A549 (cell line): ENCODE results near the gene PMFBP1. TPM values are rescaled to one million over a fixed set of nuclear protein-coding genes. Genes with fewer than 3 reads are reported as not detected.

Experiments used
- ATAC-seq, 2 experiments: fragments of 200-7000 bp in 1 of 2; fragments of >200 bp in 1 of 2; cut with Nextera tagmentation in 1 of 2; cut with Tn5 transposase in 1 of 2; 3 replicates each; pipeline versions ENCODE4 v1.8.0 to v1.9.1; 2018 to 2020; ENCODE audit warnings: mild to moderate bottlenecking in 1 of 2, moderate library complexity in 1 of 2
- CTCF ChIA-PET: fragments of 300-600 bp; sonication (Branson Sonifier 250); formaldehyde crosslinking; extraction: SDS; loops from one replicate; lab custom pipeline; 2021; ENCODE audit warnings: antibody characterized with exemption, inconsistent platforms; lab: Yijun Ruan, JAX
- POLR2A ChIA-PET: fragments of 350-600 bp; formaldehyde crosslinking; extraction: SDS; loops from one replicate; lab custom pipeline; 2021; ENCODE audit warnings: antibody characterized with exemption, inconsistent platforms; lab: Yijun Ruan, JAX
- DNase-seq, 2 experiments: peaks; one replicate each; pipeline versions ENCODE4 v3.0.0 to v3.0.0-alpha.2; 2011 to 2016; ENCODE audit warnings: low read depth in 1 of 2, low spot score in 1 of 2
- FAIRE-seq: peaks from 2 replicates; lab custom pipeline; 2011; peaks lifted over from hg19 to GRCh38; lab: Jason Lieb, UNC
- H3K27ac ChIP-seq, 2 experiments: fragments of >200 bp; sonication (Bioruptor Twin); formaldehyde crosslinking; 3 replicates each; pipeline ENCODE4 v1.5.1; 2016 to 2017
- H3K4me1 ChIP-seq: fragments of >200 bp; sonication (Bioruptor Twin); formaldehyde crosslinking; 3 replicates; pipeline ENCODE4 v1.6.1; 2016
- H3K4me2 ChIP-seq: fragments of >200 bp; sonication (Bioruptor Twin); formaldehyde crosslinking; 3 replicates; pipeline ENCODE4 v1.6.1; 2016
- H3K4me3 ChIP-seq: fragments of >200 bp; sonication (Bioruptor Twin); formaldehyde crosslinking; 3 replicates; pipeline ENCODE4 v1.5.1; 2016
- H3K9me3 ChIP-seq: fragments of >200 bp; sonication (Bioruptor Twin); formaldehyde crosslinking; 3 replicates; pipeline ENCODE4 v1.6.1; 2016
- BHLHE40 ChIP-seq: IDR thresholded peaks from 2 replicates; pipeline ENCODE4 v1.6.1; 2012; ENCODE audit warnings: low read depth, low read length, inconsistent platforms
- CBX8 ChIP-seq: fragments of 200-600 bp; sonication (generic); IDR thresholded peaks from 2 replicates; pipeline ENCODE4 v1.6.1; 2016
- ESRRA ChIP-seq: fragments of 150-350 bp; IDR thresholded peaks from 2 replicates; pipeline ENCODE4 v1.6.1; 2014; ENCODE audit warnings: mild to moderate bottlenecking, low read length, borderline replicate concordance
- HES2 ChIP-seq: fragments of >200 bp; sonication (Bioruptor Twin); formaldehyde crosslinking; IDR thresholded peaks from 2 replicates; pipeline ENCODE4 v1.6.1; 2016
- HEYL ChIP-seq: fragments of 250-450 bp; sonication (Bioruptor Pico); IDR thresholded peaks from 2 replicates; pipeline ENCODE4 v1.8.0; 2021; ENCODE audit warnings: mild to moderate bottlenecking, moderate library complexity
- HMGXB4 ChIP-seq: fragments of 250-450 bp; sonication (Bioruptor Pico); IDR thresholded peaks from 2 replicates; pipeline ENCODE4 v1.5.0; 2021; ENCODE audit warnings: mild to moderate bottlenecking, moderate library complexity, borderline replicate concordance
- HOXA7 ChIP-seq: fragments of 250-450 bp; sonication (Bioruptor Pico); IDR thresholded peaks from 2 replicates; pipeline ENCODE4 v1.5.0; 2020; ENCODE audit warnings: mild to moderate bottlenecking, moderate library complexity
- JUN ChIP-seq, 2 experiments: fragments of >200 bp; sonication (Bioruptor Twin); formaldehyde crosslinking; IDR thresholded peaks; 2 replicates in 1 of 2; 3 replicates in 1 of 2; pipeline ENCODE4 v1.6.1; 2016 to 2017
- NPAS2 ChIP-seq: fragments of 250-450 bp; sonication (Bioruptor Pico); IDR thresholded peaks from 2 replicates; pipeline ENCODE4 v1.8.0; 2022; ENCODE audit warnings: mild to moderate bottlenecking, moderate library complexity, borderline replicate concordance
- POLR2A ChIP-seq: IDR thresholded peaks from 2 replicates; pipeline ENCODE4 v1.6.1; 2012; ENCODE audit warnings: mild to moderate bottlenecking, low read length
- POLR2AphosphoS2 ChIP-seq: conservative IDR thresholded peaks from 2 replicates; pipeline ENCODE4 v1.6.1; 2012; ENCODE audit warnings: low read length, improper control_type of control experiment, inconsistent platforms
- RARB ChIP-seq: fragments of 250-450 bp; sonication (Bioruptor Pico); IDR thresholded peaks from 2 replicates; pipeline ENCODE4 v1.8.0; 2021; ENCODE audit warnings: mild to moderate bottlenecking, moderate library complexity
- RCOR1 ChIP-seq: fragments of 150-350 bp; IDR thresholded peaks from 2 replicates; pipeline ENCODE4 v1.6.1; 2014; ENCODE audit warnings: antibody characterized with exemption, low read length, low read depth
- RFX5 ChIP-seq: fragments of 450-650 bp; IDR thresholded peaks from 2 replicates; pipeline ENCODE4 v1.7.1; 2014; ENCODE audit warnings: antibody characterized with exemption, mild to moderate bottlenecking, moderate library complexity
- RNF2 ChIP-seq: fragments of 200-600 bp; sonication (generic); IDR thresholded peaks from 2 replicates; pipeline ENCODE4 v1.6.1; 2016; ENCODE audit warnings: low read depth, mild to moderate bottlenecking, antibody characterized with exemption, moderate library complexity, borderline replicate concordance
- TFCP2L1 ChIP-seq: fragments of 250-450 bp; sonication (Bioruptor Pico); IDR thresholded peaks from 2 replicates; pipeline ENCODE4 v1.5.0; 2021; ENCODE audit warnings: mild to moderate bottlenecking
- ZSCAN20 ChIP-seq: fragments of 250-450 bp; sonication (Bioruptor Pico); IDR thresholded peaks from 2 replicates; pipeline ENCODE4 v1.8.0; 2022; ENCODE audit warnings: mild to moderate bottlenecking, moderate library complexity
- WGBS: methylation state at CpG from one replicate; pipeline ENCODE4 v1.1.6; 2017; ENCODE audit errors: missing lambda C conversion rate; 5-methylcytosine and 5-hydroxymethylcytosine counted together
- polyA plus RNA-seq, 4 experiments: library from polyadenylated mRNA; depleted of rRNA in 3 of 4; stranded (reverse); fragments of >200 nt; fragmentation: RNase III in 1 of 4; extraction: RNeasy Plus Mini Kit Qiagen cat#74134 plus additional on column Dnase treatment in 1 of 4; gene quantifications; 2 replicates in 3 of 4; 3 replicates in 1 of 4; pipeline ENCODE4 v1.2.3, GENCODE V29; 2011 to 2017
- TF ChIP-seq, protein P1 (sequence below): fragments of >200 bp; sonication (Bioruptor Twin); formaldehyde crosslinking; IDR thresholded peaks from 3 replicates; pipeline ENCODE4 v1.5.1; 2016
- TF ChIP-seq, protein P2 (sequence below): fragments of >200 bp; sonication (Bioruptor Twin); formaldehyde crosslinking; IDR thresholded peaks from 3 replicates; pipeline ENCODE4 v1.6.1; 2016
- TF ChIP-seq, protein P3 (sequence below): fragments of 250-450 bp; sonication (Bioruptor Pico); IDR thresholded peaks from 2 replicates; pipeline ENCODE4 v1.5.0; 2020; ENCODE audit warnings: low read depth, mild to moderate bottlenecking, moderate library complexity
- TF ChIP-seq, protein P4 (sequence below): fragments of 450-650 bp; IDR thresholded peaks from 2 replicates; pipeline ENCODE4 v1.6.1; 2014; ENCODE audit warnings: antibody characterized with exemption
- TF ChIP-seq, protein P5 (sequence below): fragments of 200-600 bp; sonication (generic); IDR thresholded peaks from 2 replicates; pipeline ENCODE4 v1.6.1; 2016; ENCODE audit warnings: antibody characterized with exemption, mild to moderate bottlenecking, moderate library complexity

Gene PMFBP1
- polyA plus RNA-seq, 2 of the 4 experiments (the other 2 are of a cell fraction), result 0.05 to 0.22 TPM

- no peak for FAIRE-seq
- POLR2A ChIA-PET, result no interaction called here
- 63% methylated on average over 2 of the region's 2 CpGs for WGBS
- Histone ChIP-seq H3K27ac (no peak overlapping the region), H3K9me3 (no peaks in the 10 kb centered on the region), H3K4me1 (no peaks in the 10 kb centered on the region), H3K4me3 (no peak overlapping the region), H3K4me2 (no peak overlapping the region)
- DNase-seq, result no peak
- TF ChIP-seq HMGXB4 (CRISPR knock-in tag), result no peak
- TF ChIP-seq, protein P1, sequence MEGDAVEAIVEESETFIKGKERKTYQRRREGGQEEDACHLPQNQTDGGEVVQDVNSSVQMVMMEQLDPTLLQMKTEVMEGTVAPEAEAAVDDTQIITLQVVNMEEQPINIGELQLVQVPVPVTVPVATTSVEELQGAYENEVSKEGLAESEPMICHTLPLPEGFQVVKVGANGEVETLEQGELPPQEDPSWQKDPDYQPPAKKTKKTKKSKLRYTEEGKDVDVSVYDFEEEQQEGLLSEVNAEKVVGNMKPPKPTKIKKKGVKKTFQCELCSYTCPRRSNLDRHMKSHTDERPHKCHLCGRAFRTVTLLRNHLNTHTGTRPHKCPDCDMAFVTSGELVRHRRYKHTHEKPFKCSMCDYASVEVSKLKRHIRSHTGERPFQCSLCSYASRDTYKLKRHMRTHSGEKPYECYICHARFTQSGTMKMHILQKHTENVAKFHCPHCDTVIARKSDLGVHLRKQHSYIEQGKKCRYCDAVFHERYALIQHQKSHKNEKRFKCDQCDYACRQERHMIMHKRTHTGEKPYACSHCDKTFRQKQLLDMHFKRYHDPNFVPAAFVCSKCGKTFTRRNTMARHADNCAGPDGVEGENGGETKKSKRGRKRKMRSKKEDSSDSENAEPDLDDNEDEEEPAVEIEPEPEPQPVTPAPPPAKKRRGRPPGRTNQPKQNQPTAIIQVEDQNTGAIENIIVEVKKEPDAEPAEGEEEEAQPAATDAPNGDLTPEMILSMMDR, result no peak
- TF ChIP-seq ZSCAN20 (CRISPR knock-in tag), result no peak
- no peak for TF ChIP-seq RFX5
- TF ChIP-seq NPAS2, result no peak
- no peak for TF ChIP-seq CBX8
- TF ChIP-seq TFCP2L1 (CRISPR knock-in tag), result no peak
- TF ChIP-seq POLR2AphosphoS2, result no peak
- TF ChIP-seq, protein P2, sequence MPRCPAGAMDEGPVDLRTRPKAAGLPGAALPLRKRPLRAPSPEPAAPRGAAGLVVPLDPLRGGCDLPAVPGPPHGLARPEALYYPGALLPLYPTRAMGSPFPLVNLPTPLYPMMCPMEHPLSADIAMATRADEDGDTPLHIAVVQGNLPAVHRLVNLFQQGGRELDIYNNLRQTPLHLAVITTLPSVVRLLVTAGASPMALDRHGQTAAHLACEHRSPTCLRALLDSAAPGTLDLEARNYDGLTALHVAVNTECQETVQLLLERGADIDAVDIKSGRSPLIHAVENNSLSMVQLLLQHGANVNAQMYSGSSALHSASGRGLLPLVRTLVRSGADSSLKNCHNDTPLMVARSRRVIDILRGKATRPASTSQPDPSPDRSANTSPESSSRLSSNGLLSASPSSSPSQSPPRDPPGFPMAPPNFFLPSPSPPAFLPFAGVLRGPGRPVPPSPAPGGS, result no peak
- TF ChIP-seq, protein P3, sequence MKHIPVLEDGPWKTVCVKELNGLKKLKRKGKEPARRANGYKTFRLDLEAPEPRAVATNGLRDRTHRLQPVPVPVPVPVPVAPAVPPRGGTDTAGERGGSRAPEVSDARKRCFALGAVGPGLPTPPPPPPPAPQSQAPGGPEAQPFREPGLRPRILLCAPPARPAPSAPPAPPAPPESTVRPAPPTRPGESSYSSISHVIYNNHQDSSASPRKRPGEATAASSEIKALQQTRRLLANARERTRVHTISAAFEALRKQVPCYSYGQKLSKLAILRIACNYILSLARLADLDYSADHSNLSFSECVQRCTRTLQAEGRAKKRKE (CRISPR knock-in tag), result no peak
- no peak for TF ChIP-seq HEYL (CRISPR knock-in tag)
- no peak for TF ChIP-seq ESRRA
- no peak for TF ChIP-seq HOXA7
- no peak for TF ChIP-seq HES2
- TF ChIP-seq BHLHE40, result no peak
- no peak for TF ChIP-seq JUN (IDR thresholded peaks at IDR 0.05)
- no peak for TF ChIP-seq RCOR1
- no peak for TF ChIP-seq RNF2
- no peak for TF ChIP-seq POLR2A
- CTCF ChIA-PET, result interaction anchor here (1.2 to 2.9 kb wide), 2 partner anchors 14 to 15 kb away, joined by 3 to 11 read pairs; no protein-coding TSS in a partner anchor
- ATAC-seq, result no peak
These were observed 32.0 kb downstream of the PMFBP1 start for GRCh38 chr16:72139908-72140307.

- FAIRE-seq, result no peak
- Histone ChIP-seq H3K4me2 (no peak overlapping the region), H3K27ac (no peak overlapping the region), H3K9me3 (no peaks in the 10 kb centered on the region), H3K4me1 (no peaks in the 10 kb centered on the region), H3K4me3 (no peak overlapping the region)
- TF ChIP-seq, protein P4, sequence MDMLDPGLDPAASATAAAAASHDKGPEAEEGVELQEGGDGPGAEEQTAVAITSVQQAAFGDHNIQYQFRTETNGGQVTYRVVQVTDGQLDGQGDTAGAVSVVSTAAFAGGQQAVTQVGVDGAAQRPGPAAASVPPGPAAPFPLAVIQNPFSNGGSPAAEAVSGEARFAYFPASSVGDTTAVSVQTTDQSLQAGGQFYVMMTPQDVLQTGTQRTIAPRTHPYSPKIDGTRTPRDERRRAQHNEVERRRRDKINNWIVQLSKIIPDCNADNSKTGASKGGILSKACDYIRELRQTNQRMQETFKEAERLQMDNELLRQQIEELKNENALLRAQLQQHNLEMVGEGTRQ, result no peak
- no peak for TF ChIP-seq RCOR1
- TF ChIP-seq HEYL (CRISPR knock-in tag), result no peak
- TF ChIP-seq, protein P5, sequence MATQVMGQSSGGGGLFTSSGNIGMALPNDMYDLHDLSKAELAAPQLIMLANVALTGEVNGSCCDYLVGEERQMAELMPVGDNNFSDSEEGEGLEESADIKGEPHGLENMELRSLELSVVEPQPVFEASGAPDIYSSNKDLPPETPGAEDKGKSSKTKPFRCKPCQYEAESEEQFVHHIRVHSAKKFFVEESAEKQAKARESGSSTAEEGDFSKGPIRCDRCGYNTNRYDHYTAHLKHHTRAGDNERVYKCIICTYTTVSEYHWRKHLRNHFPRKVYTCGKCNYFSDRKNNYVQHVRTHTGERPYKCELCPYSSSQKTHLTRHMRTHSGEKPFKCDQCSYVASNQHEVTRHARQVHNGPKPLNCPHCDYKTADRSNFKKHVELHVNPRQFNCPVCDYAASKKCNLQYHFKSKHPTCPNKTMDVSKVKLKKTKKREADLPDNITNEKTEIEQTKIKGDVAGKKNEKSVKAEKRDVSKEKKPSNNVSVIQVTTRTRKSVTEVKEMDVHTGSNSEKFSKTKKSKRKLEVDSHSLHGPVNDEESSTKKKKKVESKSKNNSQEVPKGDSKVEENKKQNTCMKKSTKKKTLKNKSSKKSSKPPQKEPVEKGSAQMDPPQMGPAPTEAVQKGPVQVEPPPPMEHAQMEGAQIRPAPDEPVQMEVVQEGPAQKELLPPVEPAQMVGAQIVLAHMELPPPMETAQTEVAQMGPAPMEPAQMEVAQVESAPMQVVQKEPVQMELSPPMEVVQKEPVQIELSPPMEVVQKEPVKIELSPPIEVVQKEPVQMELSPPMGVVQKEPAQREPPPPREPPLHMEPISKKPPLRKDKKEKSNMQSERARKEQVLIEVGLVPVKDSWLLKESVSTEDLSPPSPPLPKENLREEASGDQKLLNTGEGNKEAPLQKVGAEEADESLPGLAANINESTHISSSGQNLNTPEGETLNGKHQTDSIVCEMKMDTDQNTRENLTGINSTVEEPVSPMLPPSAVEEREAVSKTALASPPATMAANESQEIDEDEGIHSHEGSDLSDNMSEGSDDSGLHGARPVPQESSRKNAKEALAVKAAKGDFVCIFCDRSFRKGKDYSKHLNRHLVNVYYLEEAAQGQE, result no peak
- no peak for TF ChIP-seq HMGXB4 (CRISPR knock-in tag)
- TF ChIP-seq RFX5, result no peak
- no peak for TF ChIP-seq RARB (CRISPR knock-in tag)
- ATAC-seq, result no peak
- POLR2A ChIA-PET, result no interaction called here
- no peak for DNase-seq
- 51% methylated on average over 4 of the region's 4 CpGs for WGBS
- CTCF ChIA-PET, result interaction anchor here (0.6 to 2.9 kb wide), 3 partner anchors 13 to 19 kb away, joined by 3 to 11 read pairs (median 5); no protein-coding TSS in a partner anchor
These were observed 33.8 kb downstream of the PMFBP1 start for GRCh38 chr16:72138064-72138572.
